HCT116 (cell line): ENCODE measurements around the gene RAP1A. TPM values are rescaled to one million over a fixed set of nuclear protein-coding genes. Genes with fewer than 3 reads are reported as not detected.

ENCODE experiments used
- ATAC-seq: fragments of 200-7000 bp; cut with Tn5 transposase; 2 replicates; pipeline ENCODE4 v1.9.1; 2020; ENCODE audit warnings: mild to moderate bottlenecking, moderate library complexity
- BruUV-seq: library from RNA; stranded (reverse); fragments of 400-500 nt; replicated peaks from 2 replicates; lab custom pipeline; 2021; lab: Mats Ljungman, UMichigan
- CTCF ChIA-PET: fragments of 300-600 bp; sonication (Branson Sonifier 250); formaldehyde crosslinking; loops from one replicate; lab custom pipeline; 2021; ENCODE audit warnings: antibody characterized with exemption; lab: Charles Lee
- POLR2A ChIA-PET: fragments of 300-600, 350-600 bp; sonication (Branson Sonifier 250); formaldehyde crosslinking; loops from one replicate; lab custom pipeline; 2021; ENCODE audit warnings: antibody characterized with exemption; lab: Charles Lee
- RAD21 ChIA-PET, 2 experiments: fragments of 300-600 bp; sonication (Branson Sonifier 250); formaldehyde crosslinking; loops; one replicate each; lab custom pipeline; 2023; ENCODE audit warnings: low total read pairs in 2 of 2; ENCODE audit not compliant: uncharacterized antibody in 2 of 2, unreplicated experiment in 2 of 2, low non-redundant PET in 1 of 2; lab: Charles Lee
- DNase-seq: peaks from one replicate; pipeline ENCODE4 v3.0.0-alpha.2; 2010; ENCODE audit warnings: low read depth, low spot score
- H2AFZ ChIP-seq: fragments of 200-600 bp; shearing (Covaris generic), sonication (generic); 2 replicates; pipeline ENCODE4 v1.6.1; 2017; ENCODE audit warnings: low read depth, mixed run types, mixed read lengths, antibody characterized with exemption, low read length; ENCODE audit not compliant: poor library complexity, severe bottlenecking
- H3K27ac ChIP-seq: 2 replicates; pipeline ENCODE4 v1.5.1; 2012; ENCODE audit warnings: low read depth, low read length
- H3K27me3 ChIP-seq: fragments of 200-600 bp; sonication (generic); 2 replicates; pipeline ENCODE4 v1.6.1; 2016; ENCODE audit warnings: mixed run types, low read length, mixed read lengths; ENCODE audit not compliant: insufficient read depth
- H3K36me3 ChIP-seq, 2 experiments: fragments of 200-500 bp in 1 of 2; fragments of 200-600 bp in 1 of 2; sonication (Bioruptor generic) in 1 of 2; sonication (generic) in 1 of 2; 2 replicates each; pipeline versions ENCODE4 v1.5.1 to v1.6.1; 2014 to 2016; ENCODE audit warnings: low read length in 2 of 2, inconsistent platforms in 1 of 2, mixed read lengths in 1 of 2, mixed run types in 1 of 2; ENCODE audit not compliant: insufficient read depth in 2 of 2, control insufficient read depth in 1 of 2
- H3K4me1 ChIP-seq, 2 experiments: fragments of 200-600 bp in 1 of 2; sonication (generic) in 1 of 2; 2 replicates each; pipeline versions ENCODE4 v1.5.1 to v1.6.1; 2012 to 2017; ENCODE audit warnings: low read length in 2 of 2, inconsistent platforms in 1 of 2, mild to moderate bottlenecking in 1 of 2, mixed read lengths in 1 of 2, mixed run types in 1 of 2, moderate library complexity in 1 of 2; ENCODE audit not compliant: insufficient read depth in 2 of 2, control insufficient read depth in 1 of 2
- H3K4me2 ChIP-seq: fragments of 200-600 bp; sonication (generic); 2 replicates; pipeline ENCODE4 v1.6.1; 2017; ENCODE audit warnings: mixed run types, low read length, mixed read lengths
- H3K4me3 ChIP-seq, 2 experiments: fragments of 200-600 bp in 1 of 2; sonication (generic) in 1 of 2; replicated peaks in 1 of 2; 2 replicates each; pipeline ENCODE4 v1.5.1; 2011 to 2016; ENCODE audit warnings: low read length in 2 of 2, control low read depth in 1 of 2, low read depth in 1 of 2, mild to moderate bottlenecking in 1 of 2, mixed read lengths in 1 of 2, mixed run types in 1 of 2
- H3K79me2 ChIP-seq: fragments of 200-600 bp; sonication (generic); 2 replicates; pipeline ENCODE4 v1.6.1; 2017; ENCODE audit warnings: mild to moderate bottlenecking, mixed run types, low read length, moderate library complexity, mixed read lengths; ENCODE audit not compliant: insufficient read depth
- H3K9ac ChIP-seq: fragments of 200-600 bp; sonication (generic); 2 replicates; pipeline ENCODE4 v1.6.1; 2016; ENCODE audit warnings: low read length, mixed read lengths
- H3K9me2 ChIP-seq: fragments of 200-600 bp; sonication (generic), shearing (Covaris generic); 2 replicates; pipeline ENCODE4 v1.6.1; 2017; ENCODE audit warnings: mixed run types, mild to moderate bottlenecking, moderate library complexity; ENCODE audit not compliant: insufficient read depth
- H3K9me3 ChIP-seq, 2 experiments: fragments of 200-500 bp in 1 of 2; fragments of 200-600 bp in 1 of 2; sonication (Bioruptor generic) in 1 of 2; sonication (generic) in 1 of 2; 2 replicates each; pipeline ENCODE4 v1.6.1; 2014 to 2017; ENCODE audit warnings: low read length in 2 of 2, mixed read lengths in 2 of 2, inconsistent platforms in 1 of 2, low read depth in 1 of 2, mild to moderate bottlenecking in 1 of 2, mixed run types in 1 of 2, moderate library complexity in 1 of 2; ENCODE audit not compliant: control insufficient read depth in 1 of 2, insufficient read depth in 1 of 2
- H4K20me1 ChIP-seq: fragments of 200-600 bp; sonication (generic), shearing (Covaris generic); 2 replicates; pipeline ENCODE4 v1.6.1; 2017; ENCODE audit warnings: mixed run types, mild to moderate bottlenecking, moderate library complexity; ENCODE audit not compliant: insufficient read depth
- ELF1 ChIP-seq: IDR thresholded peaks from 2 replicates; pipeline ENCODE4 v1.6.1; 2012; ENCODE audit warnings: low read depth, borderline replicate concordance
- EZH2phosphoT487 ChIP-seq: fragments of 200-600 bp; IDR thresholded peaks from 2 replicates; pipeline ENCODE4 v1.6.1; 2018; ENCODE audit warnings: antibody characterized with exemption, borderline replicate concordance
- JUND ChIP-seq: IDR thresholded peaks from 2 replicates; pipeline ENCODE4 v1.6.1; 2012
- POLR2A ChIP-seq: IDR thresholded peaks from 2 replicates; pipeline ENCODE4 v1.7.0; 2011; ENCODE audit warnings: borderline replicate concordance; ENCODE audit not compliant: insufficient read depth, insufficient read length; ENCODE audit errors: extremely low read depth
- POLR2AphosphoS5 ChIP-seq: IDR thresholded peaks from 2 replicates; pipeline ENCODE4 v1.6.1; 2011; ENCODE audit warnings: mild to moderate bottlenecking, low read depth, low read length, moderate library complexity
- RAD21 ChIP-seq: IDR thresholded peaks from 2 replicates; pipeline ENCODE4 v1.6.1; 2012; ENCODE audit warnings: low read depth, mild to moderate bottlenecking
- SIN3A ChIP-seq: IDR thresholded peaks from 2 replicates; pipeline ENCODE4 v1.6.1; 2012; ENCODE audit warnings: low read depth
- SP1 ChIP-seq: IDR thresholded peaks from 2 replicates; pipeline ENCODE4 v1.6.1; 2012; ENCODE audit warnings: low read depth
- ZFX ChIP-seq: fragments of 450-650 bp; IDR thresholded peaks from 2 replicates; pipeline ENCODE4 v1.6.1; 2017
- ZNF274 ChIP-seq: fragments of 200-500 bp; sonication (Bioruptor generic); IDR thresholded peaks from 2 replicates; pipeline ENCODE4 v1.6.1; 2014; ENCODE audit warnings: mild to moderate bottlenecking, low read depth, low read length, inconsistent platforms
- intact Hi-C: fragments of 100-400 bp; cut with micrococcal nuclease; formaldehyde crosslinking; loops from 2 replicates; pipeline ENCODE4 v1.10.0; 2022
- total RNA-seq: library from RNA; stranded (reverse); gene quantifications from one replicate; pipeline ENCODE4 v1.2.1, GENCODE V29; 2021; ENCODE audit not compliant: unreplicated experiment
- TF ChIP-seq, protein P1 (sequence below): IDR thresholded peaks from 2 replicates; pipeline ENCODE4 v1.6.1; 2011; ENCODE audit warnings: mild to moderate bottlenecking, low read length, moderate library complexity; ENCODE audit not compliant: insufficient replicate concordance; ENCODE audit errors: extremely low read depth

RAP1A gene
- total RNA-seq, 1 experiment from 2014 or later = 46.2 TPM

DNA sequence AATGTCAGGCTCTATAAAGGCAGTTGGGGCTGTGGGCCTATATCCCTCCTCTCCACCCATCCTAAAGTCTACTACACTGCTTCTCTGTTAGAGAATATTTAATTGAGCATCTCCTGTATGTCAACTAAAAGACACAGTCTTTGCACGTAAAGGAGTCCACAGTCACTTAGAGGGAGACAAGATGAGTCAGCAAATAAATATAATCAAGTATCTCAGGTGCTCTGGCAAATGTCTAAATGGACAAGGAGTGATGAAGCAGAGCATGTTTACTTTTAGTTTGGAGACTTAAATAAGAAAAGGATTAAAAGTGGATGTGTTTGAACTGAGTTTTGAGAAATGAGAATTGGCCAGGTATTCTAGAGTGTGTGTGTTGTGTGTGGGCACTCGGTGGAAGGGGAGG lies 41.8 kb upstream of the RAP1A start:
- Histone ChIP-seq H4K20me1 (no peaks in the 10 kb centered on the region), H3K36me3 (no peaks in the 10 kb centered on the region), H3K4me1 (no peaks in the 10 kb centered on the region), H3K79me2 (no peaks in the 10 kb centered on the region), H3K9ac (no peak overlapping the region), H3K9me3 (no peaks in the 10 kb centered on the region), H3K27me3 (no peaks in the 10 kb centered on the region), H3K4me3 (no peak overlapping the region), H3K9me2 (no peaks in the 10 kb centered on the region), H3K4me2 (no peak overlapping the region), H2AFZ (no peak overlapping the region), H3K27ac (no peak overlapping the region)
- ChIA-PET CTCF (no interaction called here), POLR2A (interaction anchor here (0.7 kb wide), 1 partner anchor 169 kb away, joined by 5 read pairs; no protein-coding TSS in a partner anchor), RAD21 (interaction anchor here in 1 of 2 experiments (0.7 kb wide), 1 partner anchor 62 kb away, joined by 7 read pairs; no protein-coding TSS in a partner anchor)
- ATAC-seq = no peak
- TF ChIP-seq SP1 = no peak
- TF ChIP-seq RAD21 = no peak
- TF ChIP-seq EZH2phosphoT487 = no peak
- no peak for DNase-seq
- intact Hi-C loops = no loop called here
- no TSS peak for BruUV-seq

DNA sequence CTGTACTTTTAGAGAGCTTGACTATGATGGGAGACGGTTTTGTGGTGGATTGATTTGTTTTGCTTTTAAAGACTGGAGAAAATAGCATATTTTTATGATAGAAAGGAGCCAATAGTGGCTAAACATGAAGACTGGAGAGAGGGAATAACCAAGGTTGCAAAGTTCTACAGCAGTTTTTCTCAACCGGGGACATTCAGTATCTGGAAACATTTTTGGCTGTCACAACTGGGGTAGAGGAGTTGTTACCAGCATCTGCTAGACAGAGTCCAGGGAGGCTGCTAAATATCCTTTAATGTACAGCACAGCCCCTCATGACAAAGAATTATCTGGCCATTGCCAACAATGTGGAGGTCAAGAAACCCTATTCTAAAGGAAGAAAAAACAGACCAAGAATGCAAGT lies 38.4 kb upstream of the RAP1A start:
- Histone ChIP-seq H2AFZ (no peak overlapping the region), H4K20me1 (no peaks in the 10 kb centered on the region), H3K9ac (no peak overlapping the region), H3K4me3 (no peak overlapping the region), H3K9me2 (no peaks in the 10 kb centered on the region), H3K4me1 (no peaks in the 10 kb centered on the region), H3K36me3 (no peaks in the 10 kb centered on the region), H3K27me3 (no peaks in the 10 kb centered on the region), H3K79me2 (no peaks in the 10 kb centered on the region), H3K9me3 (no peaks in the 10 kb centered on the region), H3K27ac (no peak overlapping the region), H3K4me2 (no peak overlapping the region)
- TF ChIP-seq ELF1 = no peak
- TF ChIP-seq, protein P1, sequence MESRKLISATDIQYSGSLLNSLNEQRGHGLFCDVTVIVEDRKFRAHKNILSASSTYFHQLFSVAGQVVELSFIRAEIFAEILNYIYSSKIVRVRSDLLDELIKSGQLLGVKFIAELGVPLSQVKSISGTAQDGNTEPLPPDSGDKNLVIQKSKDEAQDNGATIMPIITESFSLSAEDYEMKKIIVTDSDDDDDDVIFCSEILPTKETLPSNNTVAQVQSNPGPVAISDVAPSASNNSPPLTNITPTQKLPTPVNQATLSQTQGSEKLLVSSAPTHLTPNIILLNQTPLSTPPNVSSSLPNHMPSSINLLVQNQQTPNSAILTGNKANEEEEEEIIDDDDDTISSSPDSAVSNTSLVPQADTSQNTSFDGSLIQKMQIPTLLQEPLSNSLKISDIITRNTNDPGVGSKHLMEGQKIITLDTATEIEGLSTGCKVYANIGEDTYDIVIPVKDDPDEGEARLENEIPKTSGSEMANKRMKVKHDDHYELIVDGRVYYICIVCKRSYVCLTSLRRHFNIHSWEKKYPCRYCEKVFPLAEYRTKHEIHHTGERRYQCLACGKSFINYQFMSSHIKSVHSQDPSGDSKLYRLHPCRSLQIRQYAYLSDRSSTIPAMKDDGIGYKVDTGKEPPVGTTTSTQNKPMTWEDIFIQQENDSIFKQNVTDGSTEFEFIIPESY = no peak
- TF ChIP-seq RAD21 = no peak
- no peak for TF ChIP-seq SIN3A
- TF ChIP-seq POLR2A = no peak
- no peak for TF ChIP-seq ZNF274
- TF ChIP-seq JUND = no peak
- no peak for TF ChIP-seq POLR2AphosphoS5
- no peak for TF ChIP-seq ZFX
- TF ChIP-seq EZH2phosphoT487 = no peak
- no peak for TF ChIP-seq SP1
- ATAC-seq = no peak
- BruUV-seq = no TSS peak
- ChIA-PET CTCF (no interaction called here), RAD21 (no interaction called here), POLR2A (no interaction called here)
- intact Hi-C loops = no loop called here
- no peak for DNase-seq
